HCT116 (cell line): ENCODE measurements around the gene R3HDM1. TPM values are rescaled to one million over a fixed set of nuclear protein-coding genes. Genes with fewer than 3 reads are reported as not detected.

Source experiments
- ATAC-seq: fragments of 200-7000 bp; cut with Tn5 transposase; 2 replicates; pipeline ENCODE4 v1.9.1; 2020; ENCODE audit warnings: mild to moderate bottlenecking, moderate library complexity
- BruUV-seq: library from RNA; stranded (reverse); fragments of 400-500 nt; replicated peaks from 2 replicates; lab custom pipeline; 2021; lab: Mats Ljungman, UMichigan
- CTCF ChIA-PET: fragments of 300-600 bp; sonication (Branson Sonifier 250); formaldehyde crosslinking; loops from one replicate; lab custom pipeline; 2021; ENCODE audit warnings: antibody characterized with exemption; lab: Charles Lee
- POLR2A ChIA-PET: fragments of 300-600, 350-600 bp; sonication (Branson Sonifier 250); formaldehyde crosslinking; loops from one replicate; lab custom pipeline; 2021; ENCODE audit warnings: antibody characterized with exemption; lab: Charles Lee
- RAD21 ChIA-PET, 2 experiments: fragments of 300-600 bp; sonication (Branson Sonifier 250); formaldehyde crosslinking; loops; one replicate each; lab custom pipeline; 2023; ENCODE audit warnings: low total read pairs in 2 of 2; ENCODE audit not compliant: uncharacterized antibody in 2 of 2, unreplicated experiment in 2 of 2, low non-redundant PET in 1 of 2; lab: Charles Lee
- DNase-seq: peaks from one replicate; pipeline ENCODE4 v3.0.0-alpha.2; 2010; ENCODE audit warnings: low read depth, low spot score
- H2AFZ ChIP-seq: fragments of 200-600 bp; shearing (Covaris generic), sonication (generic); 2 replicates; pipeline ENCODE4 v1.6.1; 2017; ENCODE audit warnings: low read depth, mixed run types, mixed read lengths, antibody characterized with exemption, low read length; ENCODE audit not compliant: poor library complexity, severe bottlenecking
- H3K27ac ChIP-seq: 2 replicates; pipeline ENCODE4 v1.5.1; 2012; ENCODE audit warnings: low read depth, low read length
- H3K27me3 ChIP-seq: fragments of 200-600 bp; sonication (generic); 2 replicates; pipeline ENCODE4 v1.6.1; 2016; ENCODE audit warnings: mixed run types, low read length, mixed read lengths; ENCODE audit not compliant: insufficient read depth
- H3K36me3 ChIP-seq, 2 experiments: fragments of 200-500 bp in 1 of 2; fragments of 200-600 bp in 1 of 2; sonication (Bioruptor generic) in 1 of 2; sonication (generic) in 1 of 2; 2 replicates each; pipeline versions ENCODE4 v1.5.1 to v1.6.1; 2014 to 2016; ENCODE audit warnings: low read length in 2 of 2, inconsistent platforms in 1 of 2, mixed read lengths in 1 of 2, mixed run types in 1 of 2; ENCODE audit not compliant: insufficient read depth in 2 of 2, control insufficient read depth in 1 of 2
- H3K4me1 ChIP-seq, 2 experiments: fragments of 200-600 bp in 1 of 2; sonication (generic) in 1 of 2; 2 replicates each; pipeline versions ENCODE4 v1.5.1 to v1.6.1; 2012 to 2017; ENCODE audit warnings: low read length in 2 of 2, inconsistent platforms in 1 of 2, mild to moderate bottlenecking in 1 of 2, mixed read lengths in 1 of 2, mixed run types in 1 of 2, moderate library complexity in 1 of 2; ENCODE audit not compliant: insufficient read depth in 2 of 2, control insufficient read depth in 1 of 2
- H3K4me2 ChIP-seq: fragments of 200-600 bp; sonication (generic); 2 replicates; pipeline ENCODE4 v1.6.1; 2017; ENCODE audit warnings: mixed run types, low read length, mixed read lengths
- H3K4me3 ChIP-seq, 2 experiments: fragments of 200-600 bp in 1 of 2; sonication (generic) in 1 of 2; replicated peaks in 1 of 2; 2 replicates each; pipeline ENCODE4 v1.5.1; 2011 to 2016; ENCODE audit warnings: low read length in 2 of 2, control low read depth in 1 of 2, low read depth in 1 of 2, mild to moderate bottlenecking in 1 of 2, mixed read lengths in 1 of 2, mixed run types in 1 of 2
- H3K79me2 ChIP-seq: fragments of 200-600 bp; sonication (generic); 2 replicates; pipeline ENCODE4 v1.6.1; 2017; ENCODE audit warnings: mild to moderate bottlenecking, mixed run types, low read length, moderate library complexity, mixed read lengths; ENCODE audit not compliant: insufficient read depth
- H3K9ac ChIP-seq: fragments of 200-600 bp; sonication (generic); 2 replicates; pipeline ENCODE4 v1.6.1; 2016; ENCODE audit warnings: low read length, mixed read lengths
- H3K9me2 ChIP-seq: fragments of 200-600 bp; sonication (generic), shearing (Covaris generic); 2 replicates; pipeline ENCODE4 v1.6.1; 2017; ENCODE audit warnings: mixed run types, mild to moderate bottlenecking, moderate library complexity; ENCODE audit not compliant: insufficient read depth
- H3K9me3 ChIP-seq, 2 experiments: fragments of 200-500 bp in 1 of 2; fragments of 200-600 bp in 1 of 2; sonication (Bioruptor generic) in 1 of 2; sonication (generic) in 1 of 2; 2 replicates each; pipeline ENCODE4 v1.6.1; 2014 to 2017; ENCODE audit warnings: low read length in 2 of 2, mixed read lengths in 2 of 2, inconsistent platforms in 1 of 2, low read depth in 1 of 2, mild to moderate bottlenecking in 1 of 2, mixed run types in 1 of 2, moderate library complexity in 1 of 2; ENCODE audit not compliant: control insufficient read depth in 1 of 2, insufficient read depth in 1 of 2
- H4K20me1 ChIP-seq: fragments of 200-600 bp; sonication (generic), shearing (Covaris generic); 2 replicates; pipeline ENCODE4 v1.6.1; 2017; ENCODE audit warnings: mixed run types, mild to moderate bottlenecking, moderate library complexity; ENCODE audit not compliant: insufficient read depth
- EGR1 ChIP-seq: IDR thresholded peaks from 2 replicates; pipeline ENCODE4 v1.6.1; 2012; ENCODE audit warnings: low read depth
- ELF1 ChIP-seq: IDR thresholded peaks from 2 replicates; pipeline ENCODE4 v1.6.1; 2012; ENCODE audit warnings: low read depth, borderline replicate concordance
- EZH2phosphoT487 ChIP-seq: fragments of 200-600 bp; IDR thresholded peaks from 2 replicates; pipeline ENCODE4 v1.6.1; 2018; ENCODE audit warnings: antibody characterized with exemption, borderline replicate concordance
- FOSL1 ChIP-seq: IDR thresholded peaks from 2 replicates; pipeline ENCODE4 v1.6.1; 2012; ENCODE audit warnings: low read depth
- JUND ChIP-seq: IDR thresholded peaks from 2 replicates; pipeline ENCODE4 v1.6.1; 2012
- MAX ChIP-seq: IDR thresholded peaks from 2 replicates; pipeline ENCODE4 v1.6.1; 2012
- POLR2AphosphoS5 ChIP-seq: IDR thresholded peaks from 2 replicates; pipeline ENCODE4 v1.6.1; 2011; ENCODE audit warnings: mild to moderate bottlenecking, low read depth, low read length, moderate library complexity
- SP1 ChIP-seq: IDR thresholded peaks from 2 replicates; pipeline ENCODE4 v1.6.1; 2012; ENCODE audit warnings: low read depth
- SRF ChIP-seq: IDR thresholded peaks from 2 replicates; pipeline ENCODE4 v1.6.1; 2012; ENCODE audit warnings: low read depth
- YY1 ChIP-seq: IDR thresholded peaks from 2 replicates; pipeline ENCODE4 v1.6.1; 2011; ENCODE audit warnings: low read length, low read depth, moderate library complexity, mild to moderate bottlenecking; ENCODE audit not compliant: insufficient replicate concordance; ENCODE audit errors: extremely low read depth
- ZNF274 ChIP-seq: fragments of 200-500 bp; sonication (Bioruptor generic); IDR thresholded peaks from 2 replicates; pipeline ENCODE4 v1.6.1; 2014; ENCODE audit warnings: mild to moderate bottlenecking, low read depth, low read length, inconsistent platforms
- intact Hi-C: fragments of 100-400 bp; cut with micrococcal nuclease; formaldehyde crosslinking; loops from 2 replicates; pipeline ENCODE4 v1.10.0; 2022
- total RNA-seq: library from RNA; stranded (reverse); gene quantifications from one replicate; pipeline ENCODE4 v1.2.1, GENCODE V29; 2021; ENCODE audit not compliant: unreplicated experiment
- TF ChIP-seq, protein P1 (sequence below): IDR thresholded peaks from 2 replicates; pipeline ENCODE4 v1.6.1; 2012; ENCODE audit warnings: low read depth

Gene R3HDM1
- total RNA-seq, 1 experiment from 2014 or later: 43.1 TPM

DNA sequence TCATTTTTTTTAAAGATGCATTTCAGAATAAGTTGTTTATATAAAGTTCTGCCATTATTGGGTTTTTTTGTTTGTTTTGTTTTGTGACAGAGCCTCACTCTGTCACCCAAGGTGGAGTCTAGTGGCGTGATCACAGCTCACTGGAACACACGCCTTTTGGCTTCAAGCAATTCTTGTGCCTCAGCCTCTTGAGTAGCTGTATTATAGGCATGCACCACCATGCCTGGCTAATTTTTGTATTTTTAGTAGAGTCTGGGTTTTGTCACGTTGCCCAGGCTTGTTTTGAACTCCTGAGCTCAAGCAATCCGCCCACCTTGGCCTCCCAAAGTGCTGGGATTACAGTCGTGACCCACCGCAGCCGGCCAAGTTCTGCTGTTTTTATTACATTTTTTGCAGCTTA lies 72.3 kb downstream of the R3HDM1 start:
- intact Hi-C loops: loop anchor here (5.0 kb wide), 1 partner anchor 601 kb away; no protein-coding TSS in a partner anchor
- Histone ChIP-seq H3K9me2 (no peaks in the 10 kb centered on the region), H2AFZ (no peak overlapping the region), H4K20me1 (no peaks in the 10 kb centered on the region), H3K27me3 (no peaks in the 10 kb centered on the region), H3K9ac (no peak overlapping the region), H3K4me1 (no peaks in the 10 kb centered on the region), H3K27ac (no peak overlapping the region), H3K36me3 (peaks cover 6 to 9% of the 10 kb centered on the region in 2 experiments; a peak in 2 of 4 replicates), H3K4me2 (no peak overlapping the region), H3K9me3 (no peaks in the 10 kb centered on the region), H3K79me2 (no peaks in the 10 kb centered on the region; the same call in 1 of the 2 replicates), H3K4me3 (no peak overlapping the region)
- ChIA-PET CTCF (no interaction called here), POLR2A (no interaction called here), RAD21 (interaction anchor here in 1 of 2 experiments (0.6 kb wide), 1 partner anchor 358 kb away, joined by 4 read pairs; no protein-coding TSS in a partner anchor)
- no TSS peak for BruUV-seq
- DNase-seq: no peak
- no peak for TF ChIP-seq SRF
- no peak for TF ChIP-seq EZH2phosphoT487
- TF ChIP-seq JUND: no peak
- TF ChIP-seq FOSL1: no peak
- no peak for TF ChIP-seq EGR1
- TF ChIP-seq YY1: no peak
- TF ChIP-seq POLR2AphosphoS5: no peak
- TF ChIP-seq, protein P1, sequence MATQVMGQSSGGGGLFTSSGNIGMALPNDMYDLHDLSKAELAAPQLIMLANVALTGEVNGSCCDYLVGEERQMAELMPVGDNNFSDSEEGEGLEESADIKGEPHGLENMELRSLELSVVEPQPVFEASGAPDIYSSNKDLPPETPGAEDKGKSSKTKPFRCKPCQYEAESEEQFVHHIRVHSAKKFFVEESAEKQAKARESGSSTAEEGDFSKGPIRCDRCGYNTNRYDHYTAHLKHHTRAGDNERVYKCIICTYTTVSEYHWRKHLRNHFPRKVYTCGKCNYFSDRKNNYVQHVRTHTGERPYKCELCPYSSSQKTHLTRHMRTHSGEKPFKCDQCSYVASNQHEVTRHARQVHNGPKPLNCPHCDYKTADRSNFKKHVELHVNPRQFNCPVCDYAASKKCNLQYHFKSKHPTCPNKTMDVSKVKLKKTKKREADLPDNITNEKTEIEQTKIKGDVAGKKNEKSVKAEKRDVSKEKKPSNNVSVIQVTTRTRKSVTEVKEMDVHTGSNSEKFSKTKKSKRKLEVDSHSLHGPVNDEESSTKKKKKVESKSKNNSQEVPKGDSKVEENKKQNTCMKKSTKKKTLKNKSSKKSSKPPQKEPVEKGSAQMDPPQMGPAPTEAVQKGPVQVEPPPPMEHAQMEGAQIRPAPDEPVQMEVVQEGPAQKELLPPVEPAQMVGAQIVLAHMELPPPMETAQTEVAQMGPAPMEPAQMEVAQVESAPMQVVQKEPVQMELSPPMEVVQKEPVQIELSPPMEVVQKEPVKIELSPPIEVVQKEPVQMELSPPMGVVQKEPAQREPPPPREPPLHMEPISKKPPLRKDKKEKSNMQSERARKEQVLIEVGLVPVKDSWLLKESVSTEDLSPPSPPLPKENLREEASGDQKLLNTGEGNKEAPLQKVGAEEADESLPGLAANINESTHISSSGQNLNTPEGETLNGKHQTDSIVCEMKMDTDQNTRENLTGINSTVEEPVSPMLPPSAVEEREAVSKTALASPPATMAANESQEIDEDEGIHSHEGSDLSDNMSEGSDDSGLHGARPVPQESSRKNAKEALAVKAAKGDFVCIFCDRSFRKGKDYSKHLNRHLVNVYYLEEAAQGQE: no peak
- no peak for TF ChIP-seq MAX
- no peak for TF ChIP-seq ZNF274
- TF ChIP-seq ELF1: no peak
- TF ChIP-seq SP1: no peak
- ATAC-seq: no peak
